ENCODE results near the gene ZNHIT2. TPM values are rescaled to one million over a fixed set of nuclear protein-coding genes. Genes with fewer than 3 reads are reported as not detected.

Gene ZNHIT2
- total RNA-seq, 4 donors from 2014 or later = 9.6 to 40.8 (median 12.2) TPM

DNA sequence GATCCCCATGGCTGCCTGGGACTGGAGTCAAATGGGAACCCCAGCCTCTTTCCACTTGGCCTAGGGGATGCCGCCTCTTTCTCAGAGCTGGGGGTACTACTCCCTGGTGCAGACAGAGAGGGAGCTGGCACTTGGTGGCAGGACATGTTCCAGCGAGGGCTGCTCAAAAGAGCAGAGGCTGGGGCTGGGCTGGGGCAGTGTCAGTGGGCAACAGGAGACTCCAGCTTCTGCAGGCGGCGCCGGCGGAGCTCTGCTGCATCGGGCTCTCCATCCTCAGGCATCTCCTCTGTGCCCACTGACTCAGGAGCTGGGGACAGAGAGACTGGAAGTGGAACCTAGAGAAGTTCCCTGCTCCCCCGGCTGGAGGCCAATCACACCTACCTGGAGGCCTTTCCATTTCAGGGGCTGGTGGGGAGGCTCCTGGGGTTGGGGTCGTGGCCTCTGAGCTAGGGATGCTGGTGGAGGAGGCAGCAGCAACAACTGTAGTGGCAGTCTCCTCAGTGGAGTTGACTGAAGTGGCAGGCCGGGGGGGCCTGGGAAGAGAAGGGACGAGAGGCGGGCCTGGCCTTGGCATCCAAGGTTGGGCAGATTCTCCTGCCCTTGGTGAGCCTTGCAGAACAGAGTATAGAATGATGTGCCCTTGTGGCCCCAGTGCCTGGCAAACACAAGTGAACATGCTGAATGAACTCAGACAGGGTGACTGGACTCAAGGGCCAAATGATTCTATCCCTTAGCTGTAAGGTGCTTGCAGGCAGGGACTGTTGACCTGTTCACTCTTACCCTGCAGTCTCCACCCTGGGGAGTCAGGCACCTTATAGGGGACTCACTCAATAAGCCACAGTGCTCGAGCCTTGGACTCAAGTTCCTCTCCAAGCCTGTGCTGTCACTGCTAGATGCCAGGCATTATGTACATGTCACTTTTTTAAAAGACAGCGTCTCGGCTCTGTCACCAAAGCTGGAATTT is 11.0 kb upstream of the ZNHIT2 start:
- no peak for DNase-seq
- peaks cover 0 to 72% (median 36%) of the 10 kb centered on the region in 4 donors for H3K36me3 ChIP-seq
- peaks cover 8 to 17% (median 12%) of the 10 kb centered on the region in 4 donors for H3K4me1 ChIP-seq
- no peaks in the 10 kb centered on the region for H3K9me3 ChIP-seq
- TF ChIP-seq EP300 (IDR thresholded peaks at IDR 0.05; ENCODE audit: low read depth) (no peak), POLR2A (IDR thresholded peaks at IDR 0.05) (no peak)
- TF ChIP-seq, protein P1, sequence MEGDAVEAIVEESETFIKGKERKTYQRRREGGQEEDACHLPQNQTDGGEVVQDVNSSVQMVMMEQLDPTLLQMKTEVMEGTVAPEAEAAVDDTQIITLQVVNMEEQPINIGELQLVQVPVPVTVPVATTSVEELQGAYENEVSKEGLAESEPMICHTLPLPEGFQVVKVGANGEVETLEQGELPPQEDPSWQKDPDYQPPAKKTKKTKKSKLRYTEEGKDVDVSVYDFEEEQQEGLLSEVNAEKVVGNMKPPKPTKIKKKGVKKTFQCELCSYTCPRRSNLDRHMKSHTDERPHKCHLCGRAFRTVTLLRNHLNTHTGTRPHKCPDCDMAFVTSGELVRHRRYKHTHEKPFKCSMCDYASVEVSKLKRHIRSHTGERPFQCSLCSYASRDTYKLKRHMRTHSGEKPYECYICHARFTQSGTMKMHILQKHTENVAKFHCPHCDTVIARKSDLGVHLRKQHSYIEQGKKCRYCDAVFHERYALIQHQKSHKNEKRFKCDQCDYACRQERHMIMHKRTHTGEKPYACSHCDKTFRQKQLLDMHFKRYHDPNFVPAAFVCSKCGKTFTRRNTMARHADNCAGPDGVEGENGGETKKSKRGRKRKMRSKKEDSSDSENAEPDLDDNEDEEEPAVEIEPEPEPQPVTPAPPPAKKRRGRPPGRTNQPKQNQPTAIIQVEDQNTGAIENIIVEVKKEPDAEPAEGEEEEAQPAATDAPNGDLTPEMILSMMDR (IDR thresholded peaks at IDR 0.05) = no peak
- H3K27me3 ChIP-seq = no peaks in the 10 kb centered on the region
- 80% methylated on average over 1 to 9 of the region's 15 CpGs for WGBS, 2 donors (ENCODE audit: low coverage in 1 of 2)
- intact Hi-C loops (cut with DNase I; ENCODE audit: low total_unique reads) = no loop called here
- no peak overlapping the region for H3K27ac ChIP-seq
- in situ Hi-C loops (cut with MboI; ENCODE audit: low pct_ligation_motif_present in 1 of 4, low pct_unique_long_range_greater_than_20kb in 1 of 4, low sequenced_read_pairs in 3 of 4) = no loop called here
- H3K4me3 ChIP-seq = no peak overlapping the region

DNA sequence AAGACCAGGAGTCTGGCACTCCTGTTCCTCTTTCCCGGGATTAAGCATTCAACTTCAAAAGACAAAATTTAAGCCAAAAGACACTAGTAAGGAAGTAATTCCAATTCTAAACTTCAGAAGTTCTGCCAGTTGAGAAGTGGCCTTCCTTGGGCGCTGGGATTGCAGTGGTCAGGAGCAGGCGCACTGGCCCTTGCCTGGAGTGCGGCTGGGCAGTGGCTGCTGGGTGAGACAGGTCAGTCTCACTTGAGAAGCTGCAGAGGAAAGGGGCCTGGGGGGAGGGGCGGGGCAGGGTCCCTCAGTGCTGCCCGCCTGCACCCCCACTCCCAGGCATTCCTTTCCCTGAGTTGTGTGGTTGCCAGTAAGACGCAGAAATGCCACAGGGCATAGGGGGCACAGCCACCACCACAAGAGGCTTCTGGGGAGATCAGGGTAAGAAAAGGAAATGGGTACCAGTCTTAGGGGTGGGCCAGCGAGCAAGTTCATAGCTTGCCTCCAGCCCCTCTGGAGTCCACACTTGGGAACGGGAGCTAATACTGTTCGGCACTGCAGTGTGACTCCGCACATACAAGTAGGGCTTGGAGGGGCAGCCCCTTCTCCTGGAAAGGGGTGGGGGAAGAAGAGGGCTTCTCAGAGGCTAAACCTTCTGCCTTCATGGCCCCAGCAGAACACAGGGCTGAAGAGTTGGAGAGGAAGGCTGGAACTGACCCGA is 10.1 kb upstream of the ZNHIT2 start:
- in situ Hi-C loops (cut with MboI; ENCODE audit: low pct_ligation_motif_present in 1 of 4, low pct_unique_long_range_greater_than_20kb in 1 of 4, low sequenced_read_pairs in 3 of 4) (no loop called here), intact Hi-C loops (cut with DNase I; ENCODE audit: low total_unique reads) (no loop called here)
- Histone ChIP-seq H3K4me3 (no peak overlapping the region), H3K27ac (no peak overlapping the region), H3K4me1 (peaks cover 7 to 17% (median 11%) of the 10 kb centered on the region in 4 donors), H3K9me3 (no peaks in the 10 kb centered on the region), H3K27me3 (no peaks in the 10 kb centered on the region), H3K36me3 (peaks cover 0 to 72% (median 36%) of the 10 kb centered on the region in 4 donors)
- 11 to 86% methylated on average over 1 to 12 of the region's 12 CpGs for WGBS, 2 donors (ENCODE audit: low coverage in 1 of 2)
- DNase-seq = no peak
- TF ChIP-seq POLR2A (IDR thresholded peaks at IDR 0.05) = no peak
- no peak for TF ChIP-seq EP300 (IDR thresholded peaks at IDR 0.05; ENCODE audit: low read depth)
- no peak for TF ChIP-seq POLR2AphosphoS5 (IDR thresholded peaks at IDR 0.05)
- TF ChIP-seq, protein P1 (IDR thresholded peaks at IDR 0.05) = no peak

DNA sequence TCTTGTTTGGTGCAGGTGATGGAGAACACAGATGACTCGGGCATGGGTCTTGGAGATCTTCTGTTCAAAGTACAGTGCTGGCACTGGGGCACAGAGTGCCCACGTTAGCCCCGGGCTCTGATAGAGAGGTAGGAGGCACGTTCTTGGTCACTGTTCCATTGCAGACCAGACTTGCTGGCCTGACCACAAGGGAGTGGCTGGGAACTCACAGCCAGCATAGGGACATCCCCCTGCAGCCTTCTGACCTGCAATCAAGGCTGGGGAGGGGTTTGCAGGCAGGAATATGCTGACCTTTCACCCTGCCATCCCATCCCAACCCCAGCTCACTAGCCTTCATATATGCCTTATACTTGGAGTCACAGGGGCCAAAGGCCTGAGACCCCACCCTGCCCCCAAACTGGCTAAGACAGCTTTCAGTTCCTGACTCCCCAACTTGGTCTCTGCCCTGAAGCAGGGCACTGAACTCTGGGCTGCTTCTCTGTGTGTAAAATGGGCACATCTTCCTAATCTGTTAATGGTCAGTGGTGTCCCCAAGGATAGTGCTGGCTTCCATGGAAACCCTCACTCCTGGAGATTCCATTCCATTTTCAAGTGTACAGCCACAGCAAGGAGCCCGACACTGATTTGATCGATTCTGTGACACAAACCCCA is 9.2 kb upstream of the ZNHIT2 start:
- peaks cover 0 to 69% (median 33%) of the 10 kb centered on the region in 4 donors for H3K36me3 ChIP-seq
- WGBS, 2 donors (ENCODE audit: low coverage in 1 of 2) = 87% methylated on average over 5 of the region's 6 CpGs; no CpG with 5 or more reads in 1 of the 2 donors
- intact Hi-C loops (cut with DNase I; ENCODE audit: low total_unique reads) = no loop called here
- H3K9me3 ChIP-seq = no peaks in the 10 kb centered on the region
- no peak overlapping the region for H3K27ac ChIP-seq
- no peak overlapping the region for H3K4me3 ChIP-seq
- H3K4me1 ChIP-seq = peaks cover 5 to 12% (median 9%) of the 10 kb centered on the region in 4 donors
- in situ Hi-C loops (cut with MboI; ENCODE audit: low pct_ligation_motif_present in 1 of 4, low pct_unique_long_range_greater_than_20kb in 1 of 4, low sequenced_read_pairs in 3 of 4) = no loop called here
- DNase-seq = no peak
- TF ChIP-seq, protein P1 (IDR thresholded peaks at IDR 0.05) = no peak
- no peak for TF ChIP-seq EP300 (IDR thresholded peaks at IDR 0.05; ENCODE audit: low read depth)
- TF ChIP-seq POLR2AphosphoS5 (IDR thresholded peaks at IDR 0.05) = no peak
- no peak for TF ChIP-seq POLR2A (IDR thresholded peaks at IDR 0.05)
- no peaks in the 10 kb centered on the region for H3K27me3 ChIP-seq
